GM12878 (cell line): Measurements from ENCODE around the gene ASB6. TPM values are rescaled to one million over a fixed set of nuclear protein-coding genes. Genes with fewer than 3 reads are reported as not detected.

Source experiments
- ETV6 ChIP-seq, 2 experiments: fragments of 450-650 bp in 1 of 2; IDR thresholded peaks in 1 of 2; conservative IDR thresholded peaks in 1 of 2; 2 replicates each; pipeline ENCODE4 v1.6.1; 2014; ENCODE audit warnings: antibody characterized with exemption in 1 of 2, borderline replicate concordance in 1 of 2, low read depth in 1 of 2, mild to moderate bottlenecking in 1 of 2, moderate library complexity in 1 of 2
- FOXK2 ChIP-seq: fragments of 450-650 bp; IDR thresholded peaks from 2 replicates; pipeline ENCODE4 v1.6.1; 2017; ENCODE audit warnings: mild to moderate bottlenecking, moderate library complexity
- NFYB ChIP-seq: IDR thresholded peaks from 2 replicates; pipeline ENCODE4 v1.6.1; 2011; ENCODE audit warnings: low read depth, mild to moderate bottlenecking, low read length, improper control_type of control experiment, moderate library complexity; ENCODE audit not compliant: insufficient read depth
- NR2C2 ChIP-seq: IDR thresholded peaks from 2 replicates; pipeline ENCODE4 v1.6.1; 2011; ENCODE audit warnings: borderline replicate concordance, low read depth; ENCODE audit not compliant: control insufficient read depth, insufficient read length
- POLR2A ChIP-seq: IDR thresholded peaks from 2 replicates; pipeline ENCODE4 v1.6.1; 2011; ENCODE audit warnings: low read depth, mild to moderate bottlenecking, low read length
- POU2F2 ChIP-seq: IDR thresholded peaks from 3 replicates; pipeline ENCODE4 v1.6.1; 2011; ENCODE audit warnings: low read depth, mild to moderate bottlenecking, low read length, borderline replicate concordance
- ZNF217 ChIP-seq: fragments of 450-650 bp; IDR thresholded peaks from 2 replicates; pipeline ENCODE4 v1.6.1; 2017; ENCODE audit warnings: antibody characterized with exemption, mild to moderate bottlenecking
- polyA plus RNA-seq, 11 experiments: library from polyadenylated mRNA; depleted of rRNA in 4 of 11; unstranded in 6 of 11; stranded (reverse) in 5 of 11; fragments of >200 nt; fragmentation: Nextera tagmentation in 4 of 11; fragmentation: Illumina TruSeq in 1 of 11; extraction: Ambion mirVana in 4 of 11; extraction: Trizol in 1 of 11; gene quantifications; 1 replicate in 1 of 11; 2 replicates in 10 of 11; pipeline versions ENCODE4 v1.2.1 to v1.2.3, GENCODE V29; 2011 to 2016; ENCODE audit warnings: inconsistent platforms in 2 of 11, missing spikeins in 2 of 11, low read depth in 1 of 11
- total RNA-seq, 4 experiments: library from RNA; depleted of rRNA in 3 of 4; stranded (reverse); fragments of >200 nt in 3 of 4; fragmentation: Illumina TruSeq in 1 of 4; extraction: Trizol in 1 of 4; gene quantifications; 2 replicates each; pipeline versions ENCODE4 v1.2.1 to v1.2.3, GENCODE V29; 2013 to 2021
- TF ChIP-seq, protein P1 (sequence below): IDR thresholded peaks from 2 replicates; pipeline ENCODE4 v1.6.1; 2011; ENCODE audit warnings: borderline replicate concordance, low read depth, mild to moderate bottlenecking, moderate library complexity, low read length; ENCODE audit not compliant: insufficient read depth, poor library complexity, severe bottlenecking
- TF ChIP-seq, protein P2 (sequence below): fragments of 450-650 bp; conservative IDR thresholded peaks from 2 replicates; pipeline ENCODE4 v1.6.1; 2017; ENCODE audit warnings: mild to moderate bottlenecking, moderate library complexity

ASB6 gene
- total and polyA plus RNA-seq, 10 of the 15 experiments (the other 5 are each of a cell fraction or from before 2014, with no cell fraction given) = 0.80 to 18.2 (median 9.9) TPM

DNA sequence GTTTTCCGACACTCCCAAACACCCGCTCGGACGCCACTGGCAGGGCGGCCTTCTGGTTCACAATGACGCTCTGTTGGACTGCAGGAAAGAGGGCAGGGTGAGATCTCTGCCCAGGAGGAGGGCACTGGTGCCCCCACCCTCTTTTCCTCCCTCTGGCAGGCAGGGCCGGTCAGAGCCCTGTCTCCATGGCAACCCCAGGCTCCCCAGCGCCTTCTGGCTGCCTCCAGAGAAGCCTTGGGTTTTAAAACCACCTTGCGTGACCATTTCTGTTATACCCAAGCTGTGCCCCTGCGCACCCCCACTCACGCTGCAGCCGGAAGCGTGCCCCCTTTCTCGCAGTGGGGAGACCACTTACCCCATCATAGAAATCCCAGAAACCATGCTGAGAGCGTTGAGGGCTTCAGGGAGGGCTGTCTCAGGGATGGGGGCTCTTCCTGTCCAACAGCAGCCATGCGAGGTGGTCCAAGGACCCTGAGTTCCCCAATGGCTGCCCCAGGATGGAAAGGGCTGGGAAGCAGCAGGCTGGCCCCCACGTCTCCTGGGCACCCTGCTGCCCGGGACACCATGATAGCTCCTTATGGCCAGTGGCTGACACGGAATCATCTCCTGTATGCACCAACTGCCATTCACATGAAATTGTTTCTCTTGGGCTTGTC is 28.3 kb downstream of the ASB6 start (continued):
- TF ChIP-seq, protein P1, sequence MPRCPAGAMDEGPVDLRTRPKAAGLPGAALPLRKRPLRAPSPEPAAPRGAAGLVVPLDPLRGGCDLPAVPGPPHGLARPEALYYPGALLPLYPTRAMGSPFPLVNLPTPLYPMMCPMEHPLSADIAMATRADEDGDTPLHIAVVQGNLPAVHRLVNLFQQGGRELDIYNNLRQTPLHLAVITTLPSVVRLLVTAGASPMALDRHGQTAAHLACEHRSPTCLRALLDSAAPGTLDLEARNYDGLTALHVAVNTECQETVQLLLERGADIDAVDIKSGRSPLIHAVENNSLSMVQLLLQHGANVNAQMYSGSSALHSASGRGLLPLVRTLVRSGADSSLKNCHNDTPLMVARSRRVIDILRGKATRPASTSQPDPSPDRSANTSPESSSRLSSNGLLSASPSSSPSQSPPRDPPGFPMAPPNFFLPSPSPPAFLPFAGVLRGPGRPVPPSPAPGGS = no peak
- TF ChIP-seq FOXK2 (no peak), NFYB (no peak), POU2F2 (no peak), POLR2A (no peak), NR2C2 (no peak), ETV6 (conservative IDR thresholded peaks at IDR 0.05 in 1 of 2, IDR thresholded peaks at IDR 0.05 in 1 of 2; ENCODE audit: borderline replicate concordance in 1 of 2, low read depth in 1 of 2) (no peak), ZNF217 (no peak)
- TF ChIP-seq, protein P2, sequence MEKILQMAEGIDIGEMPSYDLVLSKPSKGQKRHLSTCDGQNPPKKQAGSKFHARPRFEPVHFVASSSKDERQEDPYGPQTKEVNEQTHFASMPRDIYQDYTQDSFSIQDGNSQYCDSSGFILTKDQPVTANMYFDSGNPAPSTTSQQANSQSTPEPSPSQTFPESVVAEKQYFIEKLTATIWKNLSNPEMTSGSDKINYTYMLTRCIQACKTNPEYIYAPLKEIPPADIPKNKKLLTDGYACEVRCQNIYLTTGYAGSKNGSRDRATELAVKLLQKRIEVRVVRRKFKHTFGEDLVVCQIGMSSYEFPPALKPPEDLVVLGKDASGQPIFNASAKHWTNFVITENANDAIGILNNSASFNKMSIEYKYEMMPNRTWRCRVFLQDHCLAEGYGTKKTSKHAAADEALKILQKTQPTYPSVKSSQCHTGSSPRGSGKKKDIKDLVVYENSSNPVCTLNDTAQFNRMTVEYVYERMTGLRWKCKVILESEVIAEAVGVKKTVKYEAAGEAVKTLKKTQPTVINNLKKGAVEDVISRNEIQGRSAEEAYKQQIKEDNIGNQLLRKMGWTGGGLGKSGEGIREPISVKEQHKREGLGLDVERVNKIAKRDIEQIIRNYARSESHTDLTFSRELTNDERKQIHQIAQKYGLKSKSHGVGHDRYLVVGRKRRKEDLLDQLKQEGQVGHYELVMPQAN = no peak
